ENCODE results near the gene PLEKHO2. TPM values are rescaled to one million over a fixed set of nuclear protein-coding genes. Genes with fewer than 3 reads are reported as not detected.
"Not testable (repeated sequence)": the region's sequence is repeated elsewhere in the genome, so short reads cannot be mapped to it uniquely, and the experiment has no call there.

PLEKHO2 gene
- total and polyA plus RNA-seq, 2 of the 13 experiments (the other 11 are each of a cell fraction or from before 2014, with no cell fraction given), result 3.8 to 4.8 TPM

DNA sequence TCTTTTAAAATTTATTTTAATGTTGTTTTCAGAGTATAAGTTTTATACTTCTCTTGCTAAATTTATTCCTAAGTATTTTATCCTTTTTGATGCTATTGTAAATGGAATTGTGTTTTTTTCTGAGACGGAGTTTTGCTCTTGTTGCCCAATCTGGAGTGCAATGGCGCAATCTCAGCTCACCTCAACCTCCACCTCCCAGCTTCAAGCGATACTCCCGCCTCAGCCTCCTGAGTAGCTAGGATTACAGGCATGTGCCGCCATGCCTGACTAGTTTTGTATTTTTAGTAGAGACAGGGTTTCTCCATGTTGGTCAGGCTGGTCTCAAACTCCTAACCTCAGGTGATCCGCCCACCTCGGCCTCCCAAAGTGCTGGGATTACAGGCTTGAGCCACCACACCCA is 46.4 kb upstream of the PLEKHO2 start:
- H2AFZ ChIP-seq (ENCODE audit: low read length); BruUV-seq (replicated peaks); H3K9me3 ChIP-seq (ENCODE audit: low read length); intact Hi-C loops (cut with micrococcal nuclease; ENCODE audit: unreplicated experiment); H4K20me1 ChIP-seq (ENCODE audit: insufficient read depth, low read length); H3K79me2 ChIP-seq (ENCODE audit: insufficient read depth, low read length); H3K4me2 ChIP-seq (ENCODE audit: low read depth, low read length); H3K4me3 ChIP-seq (replicated peaks in 1 of 3; ENCODE audit: insufficient read depth in 1 of 3, low read depth in 2 of 3, low read length in 3 of 3); in situ Hi-C loops (cut with HindIII; ENCODE audit: extremely low pct_ligation_motif_present, low pct_unique_long_range_greater_than_20kb); H3K27me3 ChIP-seq (ENCODE audit: control insufficient read depth in 1 of 2, insufficient read depth in 2 of 2, low read length in 2 of 2); H3K36me3 ChIP-seq (replicated peaks in 1 of 2; ENCODE audit: control insufficient read depth in 1 of 2, insufficient read depth in 2 of 2, low read length in 2 of 2); DNase-seq (ENCODE audit: low spot score); POLR2A ChIA-PET; H3K27ac ChIP-seq (ENCODE audit: extremely low read length, insufficient read depth, low read length); ATAC-seq; H3K4me1 ChIP-seq (ENCODE audit: insufficient read depth, low read length); CTCF ChIA-PET (ENCODE audit: low intra/inter-chr PET ratio, low total read pairs); FAIRE-seq; H3K9ac ChIP-seq (ENCODE audit: insufficient read depth, low read depth, low read length): not testable (repeated sequence)
- TF ChIP-seq CEBPB (IDR thresholded peaks at IDR 0.05; ENCODE audit: borderline replicate concordance, low read depth, low read length), result peak; percentile 64; the same call in 1 of the 2 replicates
- TF ChIP-seq, protein P1, sequence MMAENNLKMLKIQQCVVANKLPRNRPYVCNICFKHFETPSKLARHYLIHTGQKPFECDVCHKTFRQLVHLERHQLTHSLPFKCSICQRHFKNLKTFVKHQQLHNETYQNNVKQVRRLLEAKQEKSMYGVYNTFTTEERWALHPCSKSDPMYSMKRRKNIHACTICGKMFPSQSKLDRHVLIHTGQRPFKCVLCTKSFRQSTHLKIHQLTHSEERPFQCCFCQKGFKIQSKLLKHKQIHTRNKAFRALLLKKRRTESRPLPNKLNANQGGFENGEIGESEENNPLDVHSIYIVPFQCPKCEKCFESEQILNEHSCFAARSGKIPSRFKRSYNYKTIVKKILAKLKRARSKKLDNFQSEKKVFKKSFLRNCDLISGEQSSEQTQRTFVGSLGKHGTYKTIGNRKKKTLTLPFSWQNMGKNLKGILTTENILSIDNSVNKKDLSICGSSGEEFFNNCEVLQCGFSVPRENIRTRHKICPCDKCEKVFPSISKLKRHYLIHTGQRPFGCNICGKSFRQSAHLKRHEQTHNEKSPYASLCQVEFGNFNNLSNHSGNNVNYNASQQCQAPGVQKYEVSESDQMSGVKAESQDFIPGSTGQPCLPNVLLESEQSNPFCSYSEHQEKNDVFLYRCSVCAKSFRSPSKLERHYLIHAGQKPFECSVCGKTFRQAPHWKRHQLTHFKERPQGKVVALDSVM (CRISPR knock-in tag; IDR thresholded peaks at IDR 0.05), result peak; percentile 69
- peak; percentile 64 for TF ChIP-seq CEBPG (CRISPR knock-in tag; IDR thresholded peaks at IDR 0.05)
- TF ChIP-seq GFI1 (CRISPR knock-in tag; IDR thresholded peaks at IDR 0.05; ENCODE audit: borderline replicate concordance), result 0 out of 2 replicates have a peak, but pooled peaks have one; percentile 26
- WGBS (ENCODE audit: low lambda C conversion rate), result 31% methylated on average over 7 of the region's 7 CpGs

DNA sequence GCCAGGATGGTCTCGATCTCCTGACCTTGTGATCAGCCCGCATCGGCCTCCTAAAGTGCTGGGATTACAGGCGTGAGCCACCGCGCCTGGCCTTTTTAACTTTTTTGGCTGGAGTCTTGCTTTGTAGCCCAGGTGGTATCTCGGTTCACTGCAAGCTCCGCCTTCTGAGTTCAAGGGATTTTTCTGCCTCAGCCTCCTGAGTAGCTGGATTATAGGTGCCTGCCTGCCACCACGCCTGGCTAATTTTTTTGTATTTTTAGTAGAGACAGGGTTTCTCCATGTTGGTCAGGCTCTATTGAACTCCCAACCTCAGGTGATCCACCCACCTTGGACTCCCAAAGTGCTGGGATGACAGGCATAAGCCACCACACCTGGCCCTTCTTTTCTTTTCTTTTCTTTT is 45.8 kb upstream of the PLEKHO2 start:
- H3K27ac ChIP-seq (ENCODE audit: extremely low read length, insufficient read depth, low read length); FAIRE-seq; H3K9ac ChIP-seq (ENCODE audit: insufficient read depth, low read depth, low read length); H3K4me2 ChIP-seq (ENCODE audit: low read depth, low read length); H4K20me1 ChIP-seq (ENCODE audit: insufficient read depth, low read length); H3K4me1 ChIP-seq (ENCODE audit: insufficient read depth, low read length); H3K27me3 ChIP-seq (ENCODE audit: control insufficient read depth in 1 of 2, insufficient read depth in 2 of 2, low read length in 2 of 2); in situ Hi-C loops (cut with HindIII; ENCODE audit: extremely low pct_ligation_motif_present, low pct_unique_long_range_greater_than_20kb); H3K9me3 ChIP-seq (ENCODE audit: low read length); POLR2A ChIA-PET; H2AFZ ChIP-seq (ENCODE audit: low read length); BruUV-seq (replicated peaks); CTCF ChIA-PET (ENCODE audit: low intra/inter-chr PET ratio, low total read pairs); H3K79me2 ChIP-seq (ENCODE audit: insufficient read depth, low read length); H3K36me3 ChIP-seq (replicated peaks in 1 of 2; ENCODE audit: control insufficient read depth in 1 of 2, insufficient read depth in 2 of 2, low read length in 2 of 2); DNase-seq (ENCODE audit: low spot score); H3K4me3 ChIP-seq (replicated peaks in 1 of 3; ENCODE audit: insufficient read depth in 1 of 3, low read depth in 2 of 3, low read length in 3 of 3); ATAC-seq: not testable (repeated sequence)
- intact Hi-C loops (cut with micrococcal nuclease; ENCODE audit: unreplicated experiment), result loop anchor here (1.0 kb wide), 1 partner anchor 8 kb away; no protein-coding TSS in a partner anchor
- WGBS (ENCODE audit: low lambda C conversion rate), result 71% methylated on average over 9 of the region's 9 CpGs

DNA sequence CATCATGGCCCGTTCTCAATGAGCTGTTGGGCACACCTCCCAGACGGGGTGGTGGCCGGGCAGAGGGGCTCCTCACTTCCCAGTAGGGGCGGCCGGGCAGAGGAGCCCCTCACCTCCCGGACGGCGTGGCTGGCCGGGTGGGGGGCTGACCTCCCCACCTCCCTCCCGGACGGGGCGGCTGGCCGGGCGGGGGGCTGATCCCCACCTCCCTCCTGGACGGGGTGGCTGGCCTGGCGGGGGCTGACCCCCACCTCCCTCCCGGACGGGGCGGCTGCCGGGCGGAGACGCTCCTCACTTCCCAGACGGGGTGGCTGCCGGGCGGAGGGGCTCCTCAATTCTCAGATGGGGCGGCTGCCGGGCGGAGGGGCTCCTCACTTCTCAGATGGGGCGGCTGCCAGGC is 42.8 kb upstream of the PLEKHO2 start:
- H3K9me3 ChIP-seq (ENCODE audit: low read length); H3K79me2 ChIP-seq (ENCODE audit: insufficient read depth, low read length); DNase-seq (ENCODE audit: low spot score); H3K4me3 ChIP-seq (replicated peaks in 1 of 3; ENCODE audit: insufficient read depth in 1 of 3, low read depth in 2 of 3, low read length in 3 of 3); POLR2A ChIA-PET; BruUV-seq (replicated peaks); in situ Hi-C loops (cut with HindIII; ENCODE audit: extremely low pct_ligation_motif_present, low pct_unique_long_range_greater_than_20kb); H3K27ac ChIP-seq (ENCODE audit: extremely low read length, insufficient read depth, low read length); intact Hi-C loops (cut with micrococcal nuclease; ENCODE audit: unreplicated experiment); CTCF ChIA-PET (ENCODE audit: low intra/inter-chr PET ratio, low total read pairs); FAIRE-seq; H3K27me3 ChIP-seq (ENCODE audit: control insufficient read depth in 1 of 2, insufficient read depth in 2 of 2, low read length in 2 of 2); ATAC-seq; H3K4me2 ChIP-seq (ENCODE audit: low read depth, low read length); H3K4me1 ChIP-seq (ENCODE audit: insufficient read depth, low read length); H2AFZ ChIP-seq (ENCODE audit: low read length); H4K20me1 ChIP-seq (ENCODE audit: insufficient read depth, low read length); H3K36me3 ChIP-seq (replicated peaks in 1 of 2; ENCODE audit: control insufficient read depth in 1 of 2, insufficient read depth in 2 of 2, low read length in 2 of 2); H3K9ac ChIP-seq (ENCODE audit: insufficient read depth, low read depth, low read length): not testable (repeated sequence)
- no CpG with 5 or more reads among the region's 29 CpGs for WGBS (ENCODE audit: low lambda C conversion rate)
